NB4 (cell line): Measurements from ENCODE around the gene SCFD1.
A peak's percentile ranks its signal among the peaks of the same experiment; 100 is the strongest.

Experiments
- DNase-seq: peaks from one replicate; pipeline ENCODE4 v3.0.0; 2010; ENCODE audit warnings: low read depth
- H3K4me3 ChIP-seq: one replicate; pipeline ENCODE4 v1.5.1; 2011; ENCODE audit warnings: mild to moderate bottlenecking, low read depth, low read length, moderate library complexity
- MYC ChIP-seq: IDR thresholded peaks from 2 replicates; pipeline ENCODE4 v1.6.1; 2011; ENCODE audit warnings: low read depth, low read length
- POLR2A ChIP-seq: IDR thresholded peaks from 2 replicates; pipeline ENCODE4 v1.6.1; 2011; ENCODE audit warnings: mild to moderate bottlenecking; ENCODE audit not compliant: insufficient read length; ENCODE audit errors: extremely low read depth
- TF ChIP-seq, protein P1 (sequence below): IDR thresholded peaks from one replicate; pipeline ENCODE4 v1.5.1; 2012; ENCODE audit warnings: low read depth, low read length
- TF ChIP-seq, protein P2 (sequence below): IDR thresholded peaks from 2 replicates; pipeline ENCODE4 v1.6.1; 2011; ENCODE audit warnings: low read depth, low read length

SCFD1 gene

GRCh38 chr14:30748343-30748742, 126.2 kb downstream of the SCFD1 start:
- TF ChIP-seq POLR2A (no peak), MYC (no peak)
- TF ChIP-seq, protein P1, sequence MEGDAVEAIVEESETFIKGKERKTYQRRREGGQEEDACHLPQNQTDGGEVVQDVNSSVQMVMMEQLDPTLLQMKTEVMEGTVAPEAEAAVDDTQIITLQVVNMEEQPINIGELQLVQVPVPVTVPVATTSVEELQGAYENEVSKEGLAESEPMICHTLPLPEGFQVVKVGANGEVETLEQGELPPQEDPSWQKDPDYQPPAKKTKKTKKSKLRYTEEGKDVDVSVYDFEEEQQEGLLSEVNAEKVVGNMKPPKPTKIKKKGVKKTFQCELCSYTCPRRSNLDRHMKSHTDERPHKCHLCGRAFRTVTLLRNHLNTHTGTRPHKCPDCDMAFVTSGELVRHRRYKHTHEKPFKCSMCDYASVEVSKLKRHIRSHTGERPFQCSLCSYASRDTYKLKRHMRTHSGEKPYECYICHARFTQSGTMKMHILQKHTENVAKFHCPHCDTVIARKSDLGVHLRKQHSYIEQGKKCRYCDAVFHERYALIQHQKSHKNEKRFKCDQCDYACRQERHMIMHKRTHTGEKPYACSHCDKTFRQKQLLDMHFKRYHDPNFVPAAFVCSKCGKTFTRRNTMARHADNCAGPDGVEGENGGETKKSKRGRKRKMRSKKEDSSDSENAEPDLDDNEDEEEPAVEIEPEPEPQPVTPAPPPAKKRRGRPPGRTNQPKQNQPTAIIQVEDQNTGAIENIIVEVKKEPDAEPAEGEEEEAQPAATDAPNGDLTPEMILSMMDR = no peak
- TF ChIP-seq, protein P2, sequence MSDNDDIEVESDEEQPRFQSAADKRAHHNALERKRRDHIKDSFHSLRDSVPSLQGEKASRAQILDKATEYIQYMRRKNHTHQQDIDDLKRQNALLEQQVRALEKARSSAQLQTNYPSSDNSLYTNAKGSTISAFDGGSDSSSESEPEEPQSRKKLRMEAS = no peak
- DNase-seq = no peak
- no peak overlapping the region for H3K4me3 ChIP-seq

GRCh38 chr14:30751646-30752416, 129.7 kb downstream of the SCFD1 start:
- TF ChIP-seq, protein P2 = peak; percentile 27; the same call in 1 of the 2 replicates
- TF ChIP-seq MYC (no peak), POLR2A (no peak)
- TF ChIP-seq, protein P1 = peak; percentile 25
- DNase-seq = peak; percentile 23
- H3K4me3 ChIP-seq = no peak overlapping the region

- no peak for DNase-seq
- TF ChIP-seq POLR2A = no peak
- no peak overlapping the region for H3K4me3 ChIP-seq
Observed at GRCh38 chr14:30753452-30753851, 131.3 kb downstream of the SCFD1 start.

- H3K4me3 ChIP-seq = no peak overlapping the region
- no peak for DNase-seq
- TF ChIP-seq POLR2A (no peak), MYC (no peak)
- TF ChIP-seq, protein P1 = no peak
- TF ChIP-seq, protein P2 = no peak
Observed at GRCh38 chr14:30754778-30755177, 132.7 kb downstream of the SCFD1 start.

GRCh38 chr14:30756594-30756993, 134.5 kb downstream of the SCFD1 start:
- TF ChIP-seq, protein P2 = no peak
- no peak overlapping the region for H3K4me3 ChIP-seq
- peak; percentile 6 for DNase-seq

DNA sequence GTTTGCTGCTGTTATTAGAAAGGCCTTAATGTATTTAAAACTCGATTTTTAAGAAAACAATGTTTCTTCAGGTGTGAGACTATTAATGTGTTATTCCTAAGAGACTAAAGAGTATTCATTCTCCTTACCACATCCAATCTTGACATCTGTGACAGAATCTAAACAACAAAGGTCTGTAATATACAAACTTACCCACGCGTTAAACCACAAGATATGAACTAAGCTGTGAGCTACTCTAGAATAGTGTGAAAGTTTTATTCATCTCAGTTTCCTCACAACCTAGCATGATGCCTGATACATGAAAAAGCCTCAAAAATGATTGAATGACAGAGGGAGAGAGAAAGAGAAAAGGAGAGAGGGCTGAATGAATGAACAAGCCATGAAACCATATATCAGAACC, 135.0 kb downstream of the SCFD1 start:
- TF ChIP-seq POLR2A (no peak), MYC (no peak)
- TF ChIP-seq, protein P2 = no peak
- TF ChIP-seq, protein P1 = no peak
- DNase-seq = no peak
- H3K4me3 ChIP-seq = no peak overlapping the region
